Central memory CD4-positive, alpha-beta T cell (primary cell): ENCODE measurements around the gene NDUFA12.
A peak's percentile ranks its signal among the peaks of the same experiment; 100 is the strongest.
"Not testable (repeated sequence)": the region's sequence is repeated elsewhere in the genome, so short reads cannot be mapped to it uniquely, and the experiment has no call there.

Source experiments
- DNase-seq: peaks from one replicate; pipeline ENCODE4 v3.0.0; 2022
- total RNA-seq, 3 experiments: gene quantifications; one replicate each; lab custom pipeline; 2026; lab: John Stamatoyannopoulos, UW

The NDUFA12 gene
- total RNA-seq: 27.0 to 58.3 (median 38.4) reads per million in 3 experiments

GRCh38 chr12:95003213-95003920, at the start of gene NDUFA12:
Gene NDUFA12 (minus strand): TSS chr12:95003697. CDS start chr12:95003680, 17 bp downstream.
- peak; percentile 92 for DNase-seq

- DNase-seq: no peak
Observed at GRCh38 chr12:95051241-95051640, 47.7 kb upstream of the NDUFA12 start.

GRCh38 chr12:95037906-95038305, 34.4 kb upstream of the NDUFA12 start:
- DNase-seq: no peak

GRCh38 chr12:95034750-95035149, 31.3 kb upstream of the NDUFA12 start:
- DNase-seq: no peak

- no peak for DNase-seq
Observed at GRCh38 chr12:95022477-95022876, 19.0 kb upstream of the NDUFA12 start.

GRCh38 chr12:95017482-95017881, 14.0 kb upstream of the NDUFA12 start:
- no peak for DNase-seq

- no peak for DNase-seq
Observed at GRCh38 chr12:95016120-95016519, 12.6 kb upstream of the NDUFA12 start.

GRCh38 chr12:95014554-95014953, 11.1 kb upstream of the NDUFA12 start:
- no peak for DNase-seq

- DNase-seq: no peak
Observed at GRCh38 chr12:95006206-95006605, 2.7 kb upstream of the NDUFA12 start.

GRCh38 chr12:95004610-95005009, 1.1 kb upstream of the NDUFA12 start:
- no peak for DNase-seq

- DNase-seq: no peak
Observed at GRCh38 chr12:95003921-95004272, 400 bp upstream of the NDUFA12 start.

GRCh38 chr12:95002754-95003153, 743 bp downstream of the NDUFA12 start:
- no peak for DNase-seq

GRCh38 chr12:94998326-94998725, 5.2 kb downstream of the NDUFA12 start:
- DNase-seq: no peak

GRCh38 chr12:94997726-94998125, 5.8 kb downstream of the NDUFA12 start:
- no peak for DNase-seq

- DNase-seq: no peak
Observed at GRCh38 chr12:94997061-94997460, 6.4 kb downstream of the NDUFA12 start.

GRCh38 chr12:94994312-94994711, 9.2 kb downstream of the NDUFA12 start:
- DNase-seq: no peak

- not testable (repeated sequence) for DNase-seq
Observed at GRCh38 chr12:94993855-94994254, 9.6 kb downstream of the NDUFA12 start.

GRCh38 chr12:94990222-94990621, 13.3 kb downstream of the NDUFA12 start:
- DNase-seq: no peak

GRCh38 chr12:94988471-94988870, 15.0 kb downstream of the NDUFA12 start:
- DNase-seq: peak; percentile 33

- DNase-seq: peak; percentile 70
Observed at GRCh38 chr12:94987801-94988200, 15.7 kb downstream of the NDUFA12 start.

GRCh38 chr12:94987076-94987669, 16.3 kb downstream of the NDUFA12 start:
- no peak for DNase-seq

GRCh38 chr12:94985099-94985498, 18.4 kb downstream of the NDUFA12 start:
- not testable (repeated sequence) for DNase-seq

GRCh38 chr12:94983321-94983720, 20.2 kb downstream of the NDUFA12 start:
- DNase-seq: no peak

- DNase-seq: no peak
Observed at GRCh38 chr12:94982456-94982855, 21.0 kb downstream of the NDUFA12 start.

- peak; percentile 21 for DNase-seq
Observed at GRCh38 chr12:94980577-94980976, 22.9 kb downstream of the NDUFA12 start.
